IMR-90 (cell line): Measurements from ENCODE around the gene ANO2.

Source experiments
- BHLHE40 ChIP-seq: fragments of 150-350 bp; IDR thresholded peaks from 2 replicates; pipeline ENCODE4 v1.6.1; 2016; ENCODE audit warnings: mild to moderate bottlenecking, low read depth, low read length
- CEBPB ChIP-seq: IDR thresholded peaks from 2 replicates; pipeline ENCODE4 v1.6.1; 2012; ENCODE audit warnings: low read depth, low read length, improper control_type of control experiment
- CTCF ChIP-seq: conservative IDR thresholded peaks from 2 replicates; pipeline ENCODE4 v1.5.1; 2012; ENCODE audit warnings: mild to moderate bottlenecking, low read depth, low read length, improper control_type of control experiment
- POLR2A ChIP-seq: IDR thresholded peaks from 2 replicates; pipeline ENCODE4 v1.6.1; 2012; ENCODE audit warnings: mild to moderate bottlenecking, low read depth, low read length
- RAD21 ChIP-seq: IDR thresholded peaks from 2 replicates; pipeline ENCODE4 v1.6.1; 2012; ENCODE audit warnings: low read length, improper control_type of control experiment
- RCOR1 ChIP-seq: IDR thresholded peaks from 2 replicates; pipeline ENCODE4 v1.6.1; 2012; ENCODE audit warnings: mild to moderate bottlenecking, low read length, improper control_type of control experiment; ENCODE audit not compliant: insufficient replicate concordance
- RFX5 ChIP-seq: IDR thresholded peaks from 2 replicates; pipeline ENCODE4 v1.8.0; 2012; ENCODE audit warnings: low read depth, mild to moderate bottlenecking, low read length, moderate library complexity
- SMC3 ChIP-seq: fragments of 150-350 bp; IDR thresholded peaks from 2 replicates; pipeline ENCODE4 v1.6.1; 2016; ENCODE audit warnings: low read depth, mild to moderate bottlenecking, antibody characterized with exemption, low read length, moderate library complexity

- no peak for TF ChIP-seq SMC3
- no peak for TF ChIP-seq RAD21
- TF ChIP-seq RCOR1: no peak
- no peak for TF ChIP-seq CTCF
- TF ChIP-seq POLR2A: no peak
- TF ChIP-seq CEBPB: no peak
- no peak for TF ChIP-seq RFX5
- TF ChIP-seq BHLHE40: no peak
Measured at GRCh38 chr12:5989621-5990020, 44.6 kb upstream of the ANO2 start.
